A549 (cell line): ENCODE data around the gene KCTD1. TPM values are rescaled to one million over a fixed set of nuclear protein-coding genes. Genes with fewer than 3 reads are reported as not detected.

ENCODE experiments used
- ATAC-seq, 2 experiments: fragments of 200-7000 bp in 1 of 2; fragments of >200 bp in 1 of 2; cut with Nextera tagmentation in 1 of 2; cut with Tn5 transposase in 1 of 2; 3 replicates each; pipeline versions ENCODE4 v1.8.0 to v1.9.1; 2018 to 2020; ENCODE audit warnings: mild to moderate bottlenecking in 1 of 2, moderate library complexity in 1 of 2
- CTCF ChIA-PET: fragments of 300-600 bp; sonication (Branson Sonifier 250); formaldehyde crosslinking; extraction: SDS; loops from one replicate; lab custom pipeline; 2021; ENCODE audit warnings: antibody characterized with exemption, inconsistent platforms; lab: Yijun Ruan, JAX
- POLR2A ChIA-PET: fragments of 350-600 bp; formaldehyde crosslinking; extraction: SDS; loops from one replicate; lab custom pipeline; 2021; ENCODE audit warnings: antibody characterized with exemption, inconsistent platforms; lab: Yijun Ruan, JAX
- DNase-seq, 2 experiments: peaks; one replicate each; pipeline versions ENCODE4 v3.0.0 to v3.0.0-alpha.2; 2011 to 2016; ENCODE audit warnings: low read depth in 1 of 2, low spot score in 1 of 2
- FAIRE-seq: peaks from 2 replicates; lab custom pipeline; 2011; peaks lifted over from hg19 to GRCh38; lab: Jason Lieb, UNC
- H3K27ac ChIP-seq, 2 experiments: fragments of >200 bp; sonication (Bioruptor Twin); formaldehyde crosslinking; 3 replicates each; pipeline ENCODE4 v1.5.1; 2016 to 2017
- H3K4me1 ChIP-seq: fragments of >200 bp; sonication (Bioruptor Twin); formaldehyde crosslinking; 3 replicates; pipeline ENCODE4 v1.6.1; 2016
- H3K4me2 ChIP-seq: fragments of >200 bp; sonication (Bioruptor Twin); formaldehyde crosslinking; 3 replicates; pipeline ENCODE4 v1.6.1; 2016
- H3K4me3 ChIP-seq: fragments of >200 bp; sonication (Bioruptor Twin); formaldehyde crosslinking; 3 replicates; pipeline ENCODE4 v1.5.1; 2016
- H3K9me3 ChIP-seq: fragments of >200 bp; sonication (Bioruptor Twin); formaldehyde crosslinking; 3 replicates; pipeline ENCODE4 v1.6.1; 2016
- CBX8 ChIP-seq: fragments of 200-600 bp; sonication (generic); IDR thresholded peaks from 2 replicates; pipeline ENCODE4 v1.6.1; 2016
- EHF ChIP-seq: fragments of 250-450 bp; sonication (Bioruptor Pico); IDR thresholded peaks from 2 replicates; pipeline ENCODE4 v1.5.0; 2020; ENCODE audit warnings: mild to moderate bottlenecking
- FOXS1 ChIP-seq: fragments of 250-450 bp; sonication (Bioruptor Pico); IDR thresholded peaks from 2 replicates; pipeline ENCODE4 v1.5.0; 2020; ENCODE audit warnings: mild to moderate bottlenecking, moderate library complexity
- HES2 ChIP-seq: fragments of >200 bp; sonication (Bioruptor Twin); formaldehyde crosslinking; IDR thresholded peaks from 2 replicates; pipeline ENCODE4 v1.6.1; 2016
- HEYL ChIP-seq: fragments of 250-450 bp; sonication (Bioruptor Pico); IDR thresholded peaks from 2 replicates; pipeline ENCODE4 v1.8.0; 2021; ENCODE audit warnings: mild to moderate bottlenecking, moderate library complexity
- HOXB13 ChIP-seq: fragments of 250-450 bp; sonication (Bioruptor Pico); IDR thresholded peaks from 2 replicates; pipeline ENCODE4 v1.5.0; 2020; ENCODE audit warnings: low read depth, mild to moderate bottlenecking, moderate library complexity
- HOXB5 ChIP-seq: fragments of 250-450 bp; sonication (Bioruptor Pico); IDR thresholded peaks from 2 replicates; pipeline ENCODE4 v1.5.0; 2020; ENCODE audit warnings: mild to moderate bottlenecking, moderate library complexity
- JUN ChIP-seq, 2 experiments: fragments of >200 bp; sonication (Bioruptor Twin); formaldehyde crosslinking; IDR thresholded peaks; 2 replicates in 1 of 2; 3 replicates in 1 of 2; pipeline ENCODE4 v1.6.1; 2016 to 2017
- MAZ ChIP-seq: fragments of 150-350 bp; IDR thresholded peaks from 2 replicates; pipeline ENCODE4 v1.6.1; 2014; ENCODE audit warnings: antibody characterized with exemption, low read depth, low read length, borderline replicate concordance
- PBX3 ChIP-seq: IDR thresholded peaks from 2 replicates; pipeline ENCODE4 v1.6.1; 2012
- PHF8 ChIP-seq: fragments of 200-600 bp; sonication (generic); IDR thresholded peaks from 2 replicates; pipeline ENCODE4 v1.6.1; 2016; ENCODE audit warnings: low read depth, mild to moderate bottlenecking, antibody characterized with exemption, moderate library complexity, borderline replicate concordance
- POLR2AphosphoS2 ChIP-seq: conservative IDR thresholded peaks from 2 replicates; pipeline ENCODE4 v1.6.1; 2012; ENCODE audit warnings: low read length, improper control_type of control experiment, inconsistent platforms
- SMC3 ChIP-seq: fragments of >200 bp; sonication (Bioruptor Twin); formaldehyde crosslinking; IDR thresholded peaks from 3 replicates; pipeline ENCODE4 v1.6.1; 2018; ENCODE audit warnings: inconsistent platforms
- TFCP2L1 ChIP-seq: fragments of 250-450 bp; sonication (Bioruptor Pico); IDR thresholded peaks from 2 replicates; pipeline ENCODE4 v1.5.0; 2021; ENCODE audit warnings: mild to moderate bottlenecking
- ZFP36 ChIP-seq: fragments of 450-650 bp; IDR thresholded peaks from 2 replicates; pipeline ENCODE4 v1.6.1; 2014; ENCODE audit warnings: borderline replicate concordance; ENCODE audit not compliant: partially characterized antibody
- WGBS: methylation state at CpG from one replicate; pipeline ENCODE4 v1.1.6; 2017; ENCODE audit errors: missing lambda C conversion rate; 5-methylcytosine and 5-hydroxymethylcytosine counted together
- polyA minus RNA-seq: library from RNA; depleted of rRNA, polyadenylated mRNA; stranded (reverse); fragments of >200 nt; gene quantifications from 2 replicates; pipeline ENCODE4 v1.2.3, GENCODE V29; 2011; rRNA and poly(A)+ RNA removed
- polyA plus RNA-seq, 4 experiments: library from polyadenylated mRNA; depleted of rRNA in 3 of 4; stranded (reverse); fragments of >200 nt; fragmentation: RNase III in 1 of 4; extraction: RNeasy Plus Mini Kit Qiagen cat#74134 plus additional on column Dnase treatment in 1 of 4; gene quantifications; 2 replicates in 3 of 4; 3 replicates in 1 of 4; pipeline ENCODE4 v1.2.3, GENCODE V29; 2011 to 2017
- TF ChIP-seq, protein P1 (sequence below): fragments of 200-600 bp; sonication (generic); IDR thresholded peaks from 2 replicates; pipeline ENCODE4 v1.6.1; 2016; ENCODE audit warnings: antibody characterized with exemption, mild to moderate bottlenecking, moderate library complexity

KCTD1 gene
- 21.1 and 26.1 TPM in 2 replicates for polyA plus RNA-seq (2011; rRNA removed)
- polyA plus RNA-seq (2012; cell fraction: cytosol; rRNA removed): 29.8 and 35.5 TPM in 2 replicates
- 20.9 and 33.2 TPM in 2 replicates for polyA plus RNA-seq (2012; cell fraction: nucleus; rRNA removed)
- 32.1 to 37.3 TPM (median 35.4 TPM) in 3 replicates for polyA plus RNA-seq (2017; fragmentation: RNase III; extraction: RNeasy Plus Mini Kit Qiagen cat#74134 plus additional on column Dnase treatment)
- polyA minus RNA-seq: 33.6 and 34.5 TPM in 2 replicates

GRCh38 chr18:26548415-26549262 is at the start of gene KCTD1:
Gene KCTD1 (minus strand): TSS chr18:26548553. CDS start chr18:26548536, 17 bp downstream.
- Histone ChIP-seq H3K27ac (peak within 1 kb of the TSS; percentile 99 to 100), H3K9me3 (no peaks in the 10 kb centered on the region), H3K4me2 (peak within 1 kb of the TSS; percentile 81), H3K4me3 (peak within 1 kb of the TSS; percentile 91), H3K4me1 (peaks cover 18% of the 10 kb centered on the region; the same call in 2 of the 3 replicates)
- ATAC-seq: peak; percentile 69 to 72
- FAIRE-seq: no peak
- TF ChIP-seq HEYL (CRISPR knock-in tag) (no peak), EHF (CRISPR knock-in tag) (no peak), CBX8 (no peak), FOXS1 (CRISPR knock-in tag) (no peak), PHF8 (peak; percentile 38; the same call in 1 of the 2 replicates), JUN (IDR thresholded peaks at IDR 0.05) (peak in 1 of 2 experiments; percentile 55; a peak in 2 of 5 replicates), HES2 (no peak), PBX3 (no peak)
- WGBS: 0% methylated on average over 33 of the region's 88 CpGs
- DNase-seq: peak; percentile 74 to 90
- POLR2A ChIA-PET: interaction anchor here (0.6 to 2.7 kb wide), 13 partner anchors 21 to 1447 kb away, joined by 3 to 16 read pairs (median 4); no protein-coding TSS in a partner anchor
- CTCF ChIA-PET: interaction anchor here (0.6 to 2.3 kb wide), 29 partner anchors 8 to 242 kb away, joined by 3 to 11 read pairs (median 4); no protein-coding TSS in a partner anchor

DNA sequence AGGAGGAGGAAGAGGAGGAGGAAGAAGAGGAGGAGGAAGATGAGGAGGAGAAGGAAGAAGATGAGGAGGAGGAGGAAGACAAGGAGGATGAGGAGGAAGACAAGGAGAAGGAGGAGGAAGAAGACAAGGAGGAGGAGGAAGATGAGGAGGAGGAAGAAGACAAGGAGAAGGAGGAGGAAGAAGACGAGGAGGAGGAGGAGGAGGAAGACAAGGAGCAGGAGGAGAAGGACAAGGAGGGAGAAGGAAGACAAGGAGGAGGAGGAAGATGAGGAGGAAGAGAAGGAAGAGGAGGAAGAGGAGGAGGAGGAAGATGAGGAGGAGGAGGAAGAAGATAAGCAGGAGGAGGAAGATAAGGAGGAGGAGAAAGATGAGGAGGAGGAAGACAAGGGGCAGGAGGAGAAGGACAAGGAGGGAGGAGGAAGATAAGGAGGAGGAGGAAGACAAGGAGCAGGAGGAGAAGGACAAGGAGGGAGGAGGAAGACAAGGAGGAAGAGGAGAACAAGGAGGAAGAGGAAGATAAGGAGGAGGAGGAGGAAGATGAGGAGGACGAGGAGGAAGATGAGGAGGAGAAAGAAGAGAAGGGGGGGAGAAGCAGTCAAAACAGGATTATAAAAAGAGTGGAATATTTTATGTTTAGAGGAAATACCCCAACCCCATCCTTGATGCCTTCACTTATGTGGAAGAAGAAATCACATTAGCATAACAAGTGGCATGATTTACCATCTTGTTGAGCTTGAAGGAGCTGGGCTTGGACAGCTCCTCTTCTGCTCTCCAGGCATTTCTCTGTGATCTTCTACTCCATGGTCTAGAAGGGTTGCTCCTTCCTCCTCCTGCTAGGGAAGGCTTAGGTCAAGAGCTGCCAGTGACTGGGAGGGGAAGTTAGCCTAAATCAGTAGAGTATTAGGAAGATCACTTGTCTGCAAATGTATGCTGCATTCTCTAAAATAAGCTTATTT is 45.3 kb upstream of the KCTD1 start:
- no peak for DNase-seq
- no peak for ATAC-seq
- WGBS: 50% methylated on average over 2 of the region's 2 CpGs
- ChIA-PET CTCF (interaction anchor here (0.7 kb wide), 1 partner anchor 17 kb away, joined by 3 read pairs; no protein-coding TSS in a partner anchor), POLR2A (no interaction called here)
- no peaks in the 10 kb centered on the region for H3K4me1 ChIP-seq
- no peak overlapping the region for H3K27ac ChIP-seq
- H3K4me2 ChIP-seq: no peak overlapping the region
- H3K4me3 ChIP-seq: no peak overlapping the region
- no peaks in the 10 kb centered on the region for H3K9me3 ChIP-seq
- TF ChIP-seq, protein P1, sequence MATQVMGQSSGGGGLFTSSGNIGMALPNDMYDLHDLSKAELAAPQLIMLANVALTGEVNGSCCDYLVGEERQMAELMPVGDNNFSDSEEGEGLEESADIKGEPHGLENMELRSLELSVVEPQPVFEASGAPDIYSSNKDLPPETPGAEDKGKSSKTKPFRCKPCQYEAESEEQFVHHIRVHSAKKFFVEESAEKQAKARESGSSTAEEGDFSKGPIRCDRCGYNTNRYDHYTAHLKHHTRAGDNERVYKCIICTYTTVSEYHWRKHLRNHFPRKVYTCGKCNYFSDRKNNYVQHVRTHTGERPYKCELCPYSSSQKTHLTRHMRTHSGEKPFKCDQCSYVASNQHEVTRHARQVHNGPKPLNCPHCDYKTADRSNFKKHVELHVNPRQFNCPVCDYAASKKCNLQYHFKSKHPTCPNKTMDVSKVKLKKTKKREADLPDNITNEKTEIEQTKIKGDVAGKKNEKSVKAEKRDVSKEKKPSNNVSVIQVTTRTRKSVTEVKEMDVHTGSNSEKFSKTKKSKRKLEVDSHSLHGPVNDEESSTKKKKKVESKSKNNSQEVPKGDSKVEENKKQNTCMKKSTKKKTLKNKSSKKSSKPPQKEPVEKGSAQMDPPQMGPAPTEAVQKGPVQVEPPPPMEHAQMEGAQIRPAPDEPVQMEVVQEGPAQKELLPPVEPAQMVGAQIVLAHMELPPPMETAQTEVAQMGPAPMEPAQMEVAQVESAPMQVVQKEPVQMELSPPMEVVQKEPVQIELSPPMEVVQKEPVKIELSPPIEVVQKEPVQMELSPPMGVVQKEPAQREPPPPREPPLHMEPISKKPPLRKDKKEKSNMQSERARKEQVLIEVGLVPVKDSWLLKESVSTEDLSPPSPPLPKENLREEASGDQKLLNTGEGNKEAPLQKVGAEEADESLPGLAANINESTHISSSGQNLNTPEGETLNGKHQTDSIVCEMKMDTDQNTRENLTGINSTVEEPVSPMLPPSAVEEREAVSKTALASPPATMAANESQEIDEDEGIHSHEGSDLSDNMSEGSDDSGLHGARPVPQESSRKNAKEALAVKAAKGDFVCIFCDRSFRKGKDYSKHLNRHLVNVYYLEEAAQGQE: peak; percentile 29; the same call in 1 of the 2 replicates
- TF ChIP-seq POLR2AphosphoS2: no peak
- no peak for FAIRE-seq

GRCh38 chr18:26584745-26585144 is 36.4 kb upstream of the KCTD1 start:
- Histone ChIP-seq H3K4me1 (peaks cover 13% of the 10 kb centered on the region), H3K9me3 (no peaks in the 10 kb centered on the region), H3K27ac (no peak overlapping the region), H3K4me3 (no peak overlapping the region), H3K4me2 (no peak overlapping the region)
- POLR2A ChIA-PET: no interaction called here
- FAIRE-seq (no peak), ATAC-seq (no peak), DNase-seq (no peak)
- TF ChIP-seq MAZ (no peak), SMC3 (no peak), HOXB13 (no peak), ZFP36 (no peak), HOXB5 (no peak), TFCP2L1 (CRISPR knock-in tag) (no peak)
- CTCF ChIA-PET: no interaction called here
- WGBS: 95% methylated on average over 6 of the region's 6 CpGs
